GM21390 (cell line): ENCODE results near the gene POU4F2.

Experiments used
- ATAC-seq: cut with Tn5 transposase; IDR thresholded peaks from one replicate; pipeline ENCODE4 v1.9.1; 2021; ENCODE audit not compliant: unreplicated experiment

POU4F2 gene, protein sequence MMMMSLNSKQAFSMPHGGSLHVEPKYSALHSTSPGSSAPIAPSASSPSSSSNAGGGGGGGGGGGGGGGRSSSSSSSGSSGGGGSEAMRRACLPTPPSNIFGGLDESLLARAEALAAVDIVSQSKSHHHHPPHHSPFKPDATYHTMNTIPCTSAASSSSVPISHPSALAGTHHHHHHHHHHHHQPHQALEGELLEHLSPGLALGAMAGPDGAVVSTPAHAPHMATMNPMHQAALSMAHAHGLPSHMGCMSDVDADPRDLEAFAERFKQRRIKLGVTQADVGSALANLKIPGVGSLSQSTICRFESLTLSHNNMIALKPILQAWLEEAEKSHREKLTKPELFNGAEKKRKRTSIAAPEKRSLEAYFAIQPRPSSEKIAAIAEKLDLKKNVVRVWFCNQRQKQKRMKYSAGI

DNA sequence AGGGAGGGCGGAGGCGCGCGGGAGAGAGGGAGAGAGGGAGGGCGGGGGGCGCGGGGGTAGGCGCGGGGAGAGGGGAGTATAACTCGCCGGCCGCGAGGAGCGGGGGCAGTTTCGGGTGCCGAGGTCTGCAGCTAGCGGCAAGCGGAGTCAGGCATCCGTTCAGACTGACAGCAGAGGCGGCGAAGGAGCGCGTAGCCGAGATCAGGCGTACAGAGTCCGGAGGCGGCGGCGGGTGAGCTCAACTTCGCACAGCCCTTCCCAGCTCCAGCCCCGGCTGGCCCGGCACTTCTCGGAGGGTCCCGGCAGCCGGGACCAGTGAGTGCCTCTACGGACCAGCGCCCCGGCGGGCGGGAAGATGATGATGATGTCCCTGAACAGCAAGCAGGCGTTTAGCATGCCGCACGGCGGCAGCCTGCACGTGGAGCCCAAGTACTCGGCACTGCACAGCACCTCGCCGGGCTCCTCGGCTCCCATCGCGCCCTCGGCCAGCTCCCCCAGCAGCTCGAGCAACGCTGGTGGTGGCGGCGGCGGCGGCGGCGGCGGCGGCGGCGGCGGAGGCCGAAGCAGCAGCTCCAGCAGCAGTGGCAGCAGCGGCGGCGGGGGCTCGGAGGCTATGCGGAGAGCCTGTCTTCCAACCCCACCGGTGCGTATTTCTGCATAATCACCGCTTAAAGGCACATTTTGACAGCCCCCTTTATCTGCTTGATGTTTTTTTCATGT lies at the start of gene POU4F2:
TSS of gene POU4F2 (plus strand) at position 108 of the 720 bp plus-strand sequence. CDS start at position 356, 248 bp downstream.
- ATAC-seq = no peak

DNA sequence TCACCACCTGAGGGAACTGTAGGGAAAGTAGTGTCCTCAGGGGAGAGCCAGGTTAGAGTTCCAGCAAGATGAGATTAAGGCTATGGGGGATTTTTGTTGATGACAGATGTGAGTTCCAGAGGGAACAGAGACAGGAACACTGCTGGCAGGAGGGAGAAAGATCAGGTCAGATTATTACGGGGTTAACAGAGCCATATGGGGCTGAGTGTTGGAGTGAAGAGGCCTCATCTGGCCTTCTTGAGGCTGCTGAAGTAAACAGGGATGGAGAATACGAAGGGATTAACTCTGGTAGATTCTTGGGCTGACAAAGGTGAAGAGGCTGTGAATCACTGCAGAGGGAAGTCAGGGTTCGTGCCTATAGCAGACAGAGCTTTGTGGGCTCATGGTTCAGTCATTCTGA lies 47.9 kb upstream of the POU4F2 start:
- ATAC-seq = no peak

DNA sequence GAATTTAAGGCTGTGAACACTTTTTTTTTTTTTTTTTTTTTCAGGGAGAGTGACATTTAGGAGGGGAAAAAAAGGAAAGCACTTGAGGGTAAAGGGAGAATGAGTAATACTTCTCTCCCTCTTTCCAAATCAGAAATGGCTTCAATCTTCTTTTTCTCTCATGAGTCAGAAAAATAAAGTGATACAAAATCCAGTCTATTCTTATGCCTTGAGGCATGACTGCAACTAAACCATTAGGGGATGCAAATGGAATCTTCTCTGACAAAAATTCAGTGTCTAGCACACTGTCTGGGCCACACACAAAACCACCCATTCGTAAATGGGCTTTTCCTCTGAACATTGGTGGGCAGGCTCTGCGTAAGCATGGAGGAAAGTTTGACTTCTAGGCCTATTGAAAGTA lies 46.7 kb upstream of the POU4F2 start:
- ATAC-seq = no peak

DNA sequence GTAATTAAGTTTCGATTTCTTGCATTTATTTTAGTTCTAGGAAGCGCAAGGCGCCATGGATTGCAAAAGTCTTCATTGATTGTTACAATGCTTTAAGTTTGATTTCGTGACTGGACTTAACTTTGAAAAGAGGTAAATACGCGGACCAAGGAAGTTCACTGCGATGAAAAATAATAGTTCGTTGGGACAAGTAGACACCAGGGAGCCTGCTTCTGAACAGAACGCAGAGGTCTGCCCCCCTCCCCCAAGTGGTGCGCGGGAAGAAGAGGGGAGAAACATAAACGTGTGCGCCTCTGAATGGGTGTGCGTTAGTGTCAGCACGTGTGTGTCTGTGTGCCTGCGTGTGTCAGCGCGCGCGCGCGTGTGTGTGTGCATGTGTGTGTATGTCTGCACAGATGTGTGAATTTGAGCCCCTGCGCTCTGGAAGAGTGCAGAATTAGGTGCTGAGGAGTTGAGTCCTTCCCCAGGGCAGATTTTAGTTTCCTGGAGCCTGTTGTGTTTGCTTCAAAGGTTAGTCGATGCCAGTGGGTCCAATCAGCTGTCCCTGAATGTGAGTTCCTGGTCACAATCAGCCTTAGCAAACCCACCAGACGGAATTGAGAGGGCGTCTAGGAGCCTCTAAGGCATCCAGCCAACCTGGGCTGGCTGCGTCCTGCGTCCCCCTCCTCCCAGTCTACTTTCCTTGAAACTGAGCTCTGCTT lies 5.8 kb upstream of the POU4F2 start:
- ATAC-seq = no peak

DNA sequence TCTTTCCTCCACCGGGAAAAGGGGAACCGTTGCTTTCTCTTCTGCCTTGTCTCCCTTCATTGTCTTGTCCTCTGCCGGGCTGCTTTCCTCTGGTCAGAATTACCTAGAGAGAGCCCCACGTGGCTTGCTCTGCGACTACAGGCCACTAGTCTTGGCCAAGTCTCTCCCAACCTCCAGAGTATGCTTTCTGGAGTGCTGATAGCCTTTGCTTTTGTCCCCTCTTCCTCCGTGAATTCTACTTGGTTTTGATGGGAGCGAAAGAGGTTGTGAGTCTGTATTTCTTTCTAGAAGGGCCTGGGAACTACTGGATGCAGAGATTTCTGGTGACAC lies 5.3 kb upstream of the POU4F2 start:
- ATAC-seq = no peak

DNA sequence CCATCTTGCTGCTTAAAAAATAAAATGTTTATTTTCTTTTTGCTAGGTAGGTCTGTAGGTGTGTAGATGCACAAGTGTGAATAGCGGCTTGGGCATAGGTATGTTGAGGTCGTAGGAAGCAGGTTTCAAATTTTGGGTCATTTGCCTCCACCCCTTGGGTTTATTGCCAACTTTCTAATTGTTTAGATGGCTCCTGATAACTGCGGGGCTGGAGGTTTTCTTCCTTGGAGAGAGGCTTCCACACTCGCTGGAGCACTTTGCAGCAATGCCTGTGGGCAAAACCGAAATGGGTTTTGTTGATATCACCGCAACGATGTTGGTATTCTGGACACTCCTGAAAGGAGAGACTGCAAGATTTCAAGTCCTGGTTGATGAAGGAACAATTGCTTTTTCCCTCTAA lies 3.9 kb upstream of the POU4F2 start:
- ATAC-seq = no peak

DNA sequence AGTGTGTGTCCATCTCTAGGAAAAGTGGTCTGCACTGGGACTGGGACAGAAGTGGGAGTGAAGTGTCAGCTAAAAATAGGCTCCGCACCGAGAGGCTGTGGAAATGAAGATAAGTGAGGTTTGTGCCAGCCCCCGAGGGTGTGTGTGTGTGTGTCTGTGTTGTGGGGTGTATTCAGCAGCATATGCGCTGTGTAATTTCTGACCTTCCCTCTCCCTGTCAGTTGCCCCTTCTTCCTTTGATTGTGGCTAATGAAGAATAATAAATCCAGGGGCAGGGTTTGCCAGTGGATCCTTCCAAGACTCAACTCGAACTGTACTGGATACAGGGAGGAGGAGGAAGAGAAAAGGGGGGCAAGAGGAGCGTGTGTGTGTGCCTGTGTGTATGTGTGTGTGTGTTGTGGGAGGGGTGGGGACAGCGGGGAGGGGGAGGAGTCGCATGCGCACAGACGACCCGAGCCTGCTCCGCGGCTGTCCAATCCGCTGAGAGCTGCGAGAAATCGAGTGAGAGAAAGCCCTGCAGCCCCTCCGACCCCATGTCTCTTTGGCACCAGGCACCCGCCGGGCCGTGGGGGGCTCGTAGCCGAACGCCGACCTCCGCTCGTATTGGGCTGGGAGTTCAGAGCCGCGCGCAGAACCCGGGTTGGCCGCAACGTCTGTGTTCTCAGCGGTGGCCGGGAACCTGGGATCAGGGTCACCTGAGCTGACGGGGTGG lies 916 bp upstream of the POU4F2 start:
- no peak for ATAC-seq

DNA sequence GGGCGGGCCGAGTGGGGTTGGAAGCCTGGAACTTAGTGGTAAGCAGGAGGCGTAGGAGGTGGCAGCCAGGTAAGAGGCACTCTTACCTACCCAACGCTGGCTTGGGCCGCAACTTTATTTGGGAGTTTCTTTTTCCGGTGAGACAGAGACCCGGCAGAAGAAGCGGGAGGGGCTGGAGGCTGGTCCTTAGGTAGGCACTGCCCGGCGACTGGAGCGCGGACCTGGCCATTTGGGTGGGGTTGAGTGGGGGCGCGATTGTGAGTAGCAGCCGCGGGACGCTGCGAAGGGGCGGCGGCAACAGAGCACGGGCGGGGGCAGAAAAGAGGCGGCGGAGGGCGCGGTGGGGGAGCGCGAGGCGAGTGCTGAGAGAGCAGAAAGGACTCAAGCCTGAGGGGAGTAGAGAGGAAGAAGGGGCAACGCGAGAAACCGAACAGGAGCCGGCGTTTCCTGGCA lies 334 bp upstream of the POU4F2 start:
- no peak for ATAC-seq

DNA sequence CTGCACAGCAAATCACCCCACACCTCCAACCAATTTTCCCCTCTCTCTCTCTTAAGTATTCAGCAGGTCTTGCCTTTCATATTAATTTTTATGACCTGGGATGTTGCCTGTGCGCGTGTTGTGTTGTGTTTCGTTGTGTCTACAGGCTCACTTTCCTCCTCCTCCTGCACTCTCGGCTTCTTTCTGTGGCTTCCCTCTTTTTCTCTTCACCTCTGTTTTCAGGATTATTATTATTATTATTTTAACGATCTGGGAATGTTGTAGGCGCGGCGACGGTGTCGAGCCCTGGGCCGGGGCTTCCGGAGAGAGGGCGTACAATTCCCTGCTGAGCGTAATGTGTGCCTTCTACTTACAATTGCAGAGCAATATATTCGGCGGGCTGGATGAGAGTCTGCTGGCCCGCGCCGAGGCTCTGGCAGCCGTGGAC lies 826 bp downstream of the POU4F2 start:
- no peak for ATAC-seq

DNA sequence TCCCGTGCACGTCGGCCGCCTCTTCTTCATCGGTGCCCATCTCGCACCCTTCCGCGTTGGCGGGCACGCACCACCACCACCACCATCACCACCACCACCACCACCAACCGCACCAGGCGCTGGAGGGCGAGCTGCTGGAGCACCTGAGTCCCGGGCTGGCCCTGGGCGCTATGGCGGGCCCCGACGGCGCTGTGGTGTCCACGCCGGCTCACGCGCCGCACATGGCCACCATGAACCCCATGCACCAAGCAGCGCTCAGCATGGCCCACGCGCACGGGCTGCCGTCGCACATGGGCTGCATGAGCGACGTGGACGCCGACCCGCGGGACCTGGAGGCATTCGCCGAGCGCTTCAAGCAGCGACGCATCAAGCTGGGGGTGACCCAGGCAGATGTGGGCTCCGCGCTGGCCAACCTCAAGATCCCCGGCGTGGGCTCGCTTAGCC lies 1.4 kb downstream of the POU4F2 start:
- no peak for ATAC-seq

DNA sequence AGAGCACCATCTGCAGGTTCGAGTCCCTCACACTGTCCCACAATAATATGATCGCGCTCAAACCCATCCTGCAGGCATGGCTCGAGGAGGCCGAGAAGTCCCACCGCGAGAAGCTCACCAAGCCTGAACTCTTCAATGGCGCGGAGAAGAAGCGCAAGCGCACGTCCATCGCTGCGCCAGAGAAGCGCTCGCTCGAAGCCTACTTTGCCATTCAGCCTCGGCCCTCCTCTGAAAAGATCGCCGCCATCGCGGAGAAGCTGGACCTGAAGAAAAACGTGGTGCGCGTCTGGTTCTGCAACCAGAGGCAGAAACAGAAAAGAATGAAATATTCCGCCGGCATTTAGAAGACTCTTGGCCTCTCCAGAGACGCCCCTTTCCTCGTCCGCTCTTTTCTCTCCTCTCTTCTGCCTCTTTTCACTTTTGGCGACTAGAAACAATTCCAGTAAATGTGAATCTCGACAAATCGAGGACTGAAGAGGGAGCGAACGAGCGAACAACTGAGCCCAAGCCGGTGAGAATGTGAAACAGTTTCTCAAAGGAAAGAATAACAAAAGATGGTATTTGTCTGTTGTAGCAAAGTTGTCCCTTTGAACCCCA lies 1.9 kb downstream of the POU4F2 start:
- ATAC-seq = no peak

DNA sequence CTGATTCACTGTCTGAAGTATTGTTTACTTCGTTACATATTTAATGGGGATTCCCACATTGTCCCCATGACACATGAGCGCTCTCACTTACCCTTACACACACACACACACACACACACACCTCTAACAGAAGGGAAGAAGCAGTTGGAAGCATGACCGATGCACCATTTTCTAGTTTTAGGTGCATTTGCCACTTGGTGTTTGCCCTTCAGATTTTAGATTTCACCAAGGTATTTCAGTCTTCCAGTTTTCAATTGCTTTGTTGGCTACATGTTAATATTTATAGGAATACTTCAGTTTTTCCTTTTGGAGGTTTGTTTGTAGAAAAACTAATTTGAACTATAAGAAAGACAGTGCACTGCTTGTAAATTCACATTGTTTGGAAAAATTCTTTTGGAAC lies 3.1 kb downstream of the POU4F2 start:
- no peak for ATAC-seq

DNA sequence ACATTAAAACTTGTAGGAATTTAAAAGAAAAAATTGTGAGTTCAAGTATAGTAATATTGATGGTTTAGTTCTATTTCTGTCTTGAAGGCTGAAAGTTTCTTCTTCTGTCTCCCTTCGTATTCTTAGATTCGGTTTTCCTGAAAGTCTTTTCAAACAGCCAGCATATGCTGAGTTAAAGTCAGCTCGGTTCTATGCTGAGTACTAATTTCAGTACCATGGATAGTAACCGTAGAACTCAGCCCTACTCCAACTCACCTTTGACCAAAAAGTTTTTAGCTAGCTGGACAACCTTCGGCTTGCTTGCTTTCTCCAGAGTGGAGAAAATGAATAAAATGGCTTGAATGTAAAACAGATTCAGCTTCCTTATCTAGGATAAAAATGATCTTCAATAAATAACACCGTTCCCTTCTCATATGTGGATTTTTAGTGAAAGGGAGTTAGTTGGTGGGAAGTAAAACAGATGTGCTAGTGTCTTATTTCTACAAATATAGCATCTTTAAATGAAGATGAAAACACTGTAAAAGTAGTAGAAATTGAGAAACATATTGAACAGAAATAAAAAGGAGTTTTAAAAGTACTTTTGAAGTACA lies 5.2 kb downstream of the POU4F2 start:
- no peak for ATAC-seq

DNA sequence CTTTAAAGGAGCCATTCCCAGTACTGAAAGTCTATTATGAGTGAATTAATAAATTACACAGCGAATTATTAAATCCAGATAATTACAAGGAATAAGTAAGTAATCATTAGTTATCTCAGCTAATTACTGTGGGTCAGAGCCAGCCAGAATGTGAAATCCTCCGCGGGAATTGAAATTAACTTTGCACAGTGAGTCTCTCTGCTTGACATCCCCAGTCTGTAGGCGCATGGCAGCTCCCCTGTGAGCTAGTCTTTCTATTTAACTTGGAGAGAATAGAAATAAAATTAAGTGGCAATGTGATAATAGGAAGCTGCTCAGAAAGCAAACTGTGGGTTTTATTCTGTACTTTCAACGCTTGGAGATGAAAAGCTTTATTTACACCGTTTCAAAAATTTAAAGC lies 7.2 kb downstream of the POU4F2 start:
- ATAC-seq = no peak

DNA sequence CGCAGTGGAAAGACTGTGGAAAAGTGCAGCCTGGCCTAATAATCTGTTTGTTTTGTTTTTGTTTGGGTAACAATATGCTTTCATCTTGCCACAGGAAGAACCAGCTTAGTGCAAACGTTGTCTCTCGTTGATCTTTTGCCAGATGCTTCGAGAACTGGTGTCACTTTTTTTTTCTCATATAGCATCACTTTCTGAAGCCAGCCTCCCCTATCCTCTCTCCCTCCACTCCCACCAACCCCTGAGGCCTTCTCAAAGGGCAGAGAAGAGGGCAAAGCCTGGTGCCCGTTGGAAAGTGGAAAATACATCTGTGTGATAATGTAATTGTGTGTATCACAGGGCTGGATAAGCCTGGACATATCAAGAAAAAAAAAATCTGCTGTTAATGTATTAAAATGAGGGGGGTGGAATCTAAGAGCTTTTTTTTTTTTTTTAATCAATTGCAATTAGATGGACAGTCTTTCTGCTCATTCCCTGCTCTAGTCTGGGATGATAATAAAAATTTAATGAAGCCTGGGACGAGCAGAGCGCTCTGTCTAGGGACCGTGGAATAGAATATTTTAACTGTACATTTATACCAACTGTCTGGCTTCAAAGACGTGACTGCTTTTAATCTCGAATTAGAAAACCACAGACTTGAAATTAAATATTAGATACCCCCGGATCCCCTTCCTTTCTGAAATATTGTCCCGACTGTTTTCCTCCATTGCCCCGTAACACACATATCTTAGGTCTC lies 8.1 kb downstream of the POU4F2 start:
- no peak for ATAC-seq

DNA sequence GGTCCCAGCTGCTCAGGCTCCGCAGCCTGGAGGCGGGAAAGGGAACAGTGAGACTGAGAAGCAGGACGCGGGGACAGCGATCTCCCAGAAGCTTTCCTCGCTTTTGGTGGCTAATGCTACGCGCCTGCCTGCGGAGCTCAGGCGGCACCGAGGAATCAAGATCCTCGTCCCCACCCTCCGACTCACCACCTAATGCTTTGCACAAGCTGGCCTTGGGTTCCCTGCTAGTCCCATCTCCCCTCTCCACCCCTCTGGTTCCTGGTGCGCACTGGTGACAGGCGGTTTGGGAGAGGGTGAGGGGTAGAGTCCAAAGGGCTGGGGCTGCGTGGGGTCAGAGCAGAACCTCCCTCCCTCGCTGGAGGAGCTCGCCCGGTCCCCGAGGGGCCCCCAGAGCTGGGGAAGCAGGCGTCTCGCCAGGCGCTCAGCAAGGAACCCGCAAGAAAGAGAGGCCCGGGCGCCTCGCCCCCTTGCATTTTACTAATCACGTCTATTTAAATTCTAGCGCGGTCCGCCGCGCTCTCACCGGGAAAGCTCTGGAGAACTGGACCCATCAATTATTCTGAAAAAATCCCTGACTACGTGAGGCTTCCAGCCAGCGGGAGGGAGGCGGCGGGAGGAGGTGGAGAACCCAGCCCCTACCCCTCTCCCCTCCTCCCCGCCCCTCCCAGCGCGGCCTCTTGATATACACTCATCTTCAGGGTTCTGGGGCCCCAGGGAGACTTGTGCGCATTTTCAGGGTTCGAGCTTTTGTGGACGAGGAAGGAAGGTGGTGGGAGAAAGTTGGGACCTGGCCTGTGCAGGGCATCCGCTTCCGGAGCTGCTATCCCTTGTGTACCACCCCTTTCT lies 9.1 kb downstream of the POU4F2 start:
- no peak for ATAC-seq

DNA sequence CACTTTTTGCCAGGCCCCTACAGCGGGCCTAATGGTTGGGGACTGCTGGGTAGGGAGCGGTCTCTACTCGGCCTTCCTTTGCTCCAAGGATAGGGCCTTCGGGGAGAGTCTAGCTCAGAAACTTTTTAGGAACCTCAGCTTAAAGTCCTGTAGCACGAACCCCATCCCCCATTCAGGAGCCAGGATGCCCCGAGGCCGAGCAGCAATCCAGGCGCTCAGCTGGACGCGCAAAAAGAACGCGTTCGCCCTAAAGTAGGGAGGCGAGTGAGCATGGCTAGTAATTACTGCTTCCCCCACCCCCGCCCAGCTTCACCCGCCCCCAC lies 9.7 kb downstream of the POU4F2 start:
- no peak for ATAC-seq

DNA sequence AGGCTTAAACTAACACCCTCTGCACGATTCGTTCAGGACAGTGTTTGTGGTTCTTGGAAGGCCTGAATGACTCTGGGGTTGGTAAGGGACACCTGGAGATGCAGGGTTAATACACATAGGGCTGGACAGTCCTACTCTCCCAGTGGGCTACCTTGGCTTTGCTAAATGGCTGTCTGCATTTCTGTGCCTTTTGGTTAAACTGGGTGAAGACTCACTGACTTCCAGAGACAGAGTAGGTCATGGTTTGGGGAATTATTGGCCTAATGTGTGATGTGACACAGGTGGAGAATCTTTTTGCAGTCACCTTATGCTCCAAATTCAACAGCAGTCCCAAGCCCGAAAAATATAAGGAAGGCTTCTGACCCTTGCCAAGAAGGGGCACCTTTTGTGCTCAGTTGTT lies 10.5 kb downstream of the POU4F2 start:
- ATAC-seq = no peak

DNA sequence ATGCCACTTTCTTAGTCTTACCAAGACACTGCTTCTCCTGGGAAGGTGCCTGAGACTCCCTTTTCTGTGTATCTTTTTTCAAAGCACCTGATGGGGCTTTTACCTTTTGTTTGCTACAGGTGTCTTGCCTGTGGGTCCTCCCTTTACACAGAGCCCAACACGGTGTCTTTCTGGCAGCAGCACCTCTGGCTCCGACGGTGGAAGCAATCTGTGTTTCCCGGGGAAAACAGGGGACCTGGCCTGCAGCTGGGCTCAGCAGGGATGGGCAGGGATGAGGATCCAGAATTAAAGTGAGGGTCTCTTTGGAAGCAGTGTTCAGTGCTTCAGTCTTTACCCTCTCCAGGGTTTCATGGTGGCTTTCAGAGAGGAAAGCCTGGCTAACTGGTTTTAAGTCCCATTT lies 11.3 kb downstream of the POU4F2 start:
- no peak for ATAC-seq
